Measurements from ENCODE around the gene FGF14.
"Not testable (repeated sequence)": the region's sequence is repeated elsewhere in the genome, so short reads cannot be mapped to it uniquely, and the experiment has no call there.

FGF14 gene

DNA sequence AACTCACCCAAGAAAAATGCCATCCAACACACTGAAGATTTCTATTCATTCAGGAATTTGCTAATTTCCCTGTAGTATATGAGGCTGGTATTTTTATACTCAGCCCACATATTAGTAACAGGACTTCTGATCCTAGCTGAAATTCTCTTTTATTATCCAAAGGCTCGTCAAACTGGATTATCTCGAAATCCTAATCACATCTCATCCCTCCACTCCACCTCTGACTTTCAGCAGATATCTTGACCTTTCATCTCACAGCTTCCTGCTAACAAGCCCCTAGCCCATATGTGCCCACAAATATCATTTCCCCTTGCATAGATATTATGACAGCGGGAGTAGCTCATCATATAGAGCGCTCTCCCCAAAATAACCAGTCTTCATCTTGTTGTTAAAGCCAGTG lies 279.7 kb downstream of the FGF14 start:
- no peak for DNase-seq

DNA sequence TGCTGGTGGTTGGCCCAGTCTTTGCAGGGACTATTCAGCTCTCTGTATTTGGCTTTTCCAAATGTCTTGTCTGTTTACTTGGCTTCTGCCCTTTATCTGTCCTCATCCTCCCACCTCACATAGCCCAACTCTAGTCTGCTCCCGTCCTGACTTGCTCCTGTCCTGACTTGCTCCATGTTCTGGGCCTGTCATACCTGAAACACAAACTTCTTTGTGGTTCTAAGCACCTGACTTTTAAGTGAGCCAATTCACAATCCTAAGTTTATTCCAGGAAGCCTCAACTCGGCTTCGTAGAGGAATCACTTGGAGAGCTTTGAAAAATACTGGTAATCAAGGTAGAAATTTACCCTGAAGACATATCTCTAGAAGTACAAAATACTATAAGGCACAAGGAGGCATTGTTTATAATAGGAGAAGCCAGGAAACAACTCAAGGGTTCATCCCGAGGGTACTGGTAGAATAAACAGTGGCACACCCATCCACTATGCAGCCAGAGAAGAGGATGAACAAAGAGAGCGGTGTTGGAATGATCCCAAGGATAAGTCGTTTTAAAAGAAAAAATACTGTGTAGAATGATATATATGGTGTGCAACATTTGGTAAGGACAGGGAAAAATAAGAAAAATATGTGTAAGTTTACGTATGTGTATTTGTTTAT lies 284.5 kb downstream of the FGF14 start:
- no peak for DNase-seq

DNA sequence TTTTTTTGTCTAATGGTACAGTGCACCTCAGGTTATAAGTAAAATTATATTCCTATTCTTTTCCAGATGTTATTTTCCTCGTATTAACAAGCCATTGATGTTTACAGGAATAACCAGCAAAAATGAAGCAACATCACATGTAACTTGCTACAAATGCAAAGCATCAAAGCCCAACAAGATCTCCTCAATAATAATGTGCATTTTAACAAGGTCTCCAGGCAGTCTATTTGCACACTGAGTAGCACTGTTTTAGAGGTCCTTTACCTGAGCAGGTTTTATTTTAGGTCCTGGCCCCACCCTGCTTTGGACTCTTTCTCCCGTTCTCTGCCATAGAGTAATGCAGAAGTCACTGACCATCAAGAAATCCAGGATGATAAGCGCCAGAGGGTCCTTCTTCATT lies 298.4 kb downstream of the FGF14 start:
- no peak for DNase-seq

DNA sequence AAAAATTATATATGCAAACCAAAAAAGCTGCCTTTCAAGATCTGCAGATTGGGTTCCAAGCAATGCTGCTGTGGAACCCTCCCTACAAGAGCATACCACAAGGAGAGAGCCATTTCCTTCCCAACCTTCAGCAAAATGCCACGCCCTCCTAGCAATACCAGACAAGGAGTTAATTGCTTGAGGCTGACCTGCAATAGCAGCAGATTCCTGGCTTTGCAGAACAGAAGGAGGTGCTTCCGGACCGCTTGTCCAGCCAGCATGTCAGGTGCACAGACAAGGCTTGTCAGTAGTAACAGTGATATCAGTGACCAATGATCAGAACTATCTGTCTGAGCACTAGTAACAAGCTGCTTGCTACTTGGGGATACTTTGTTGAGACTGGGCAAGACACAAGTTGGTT lies 301.6 kb downstream of the FGF14 start:
- no peak for DNase-seq

DNA sequence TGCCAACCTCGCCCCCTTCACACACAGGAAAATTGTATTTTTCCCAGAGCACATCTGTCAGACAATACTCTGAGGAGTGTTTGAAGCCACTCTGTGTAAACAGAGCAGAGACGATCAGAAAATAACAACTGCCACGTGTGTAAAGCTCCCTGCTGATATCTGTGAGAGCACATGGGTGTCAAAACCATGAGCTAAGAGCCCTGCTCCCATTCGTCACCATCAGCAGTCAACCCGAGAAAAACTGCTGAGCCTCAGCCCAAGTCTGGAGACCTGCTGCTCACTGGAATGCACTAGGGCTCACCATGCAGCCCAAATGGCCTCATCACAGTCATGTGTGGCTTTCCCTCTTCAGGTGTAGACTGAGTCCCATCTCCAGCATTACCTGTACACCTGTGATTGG lies 304.1 kb downstream of the FGF14 start:
- no peak for DNase-seq

- not testable (repeated sequence) for DNase-seq
Observed at GRCh38 chr13:102093288-102093687, 308.6 kb downstream of the FGF14 start.

- no peak for DNase-seq
Observed at GRCh38 chr13:102091231-102091630, 310.6 kb downstream of the FGF14 start.

- no peak for DNase-seq
Observed at GRCh38 chr13:102090532-102090931, 311.3 kb downstream of the FGF14 start.

- DNase-seq, result no peak
Observed at GRCh38 chr13:102089722-102090121, 312.1 kb downstream of the FGF14 start.

- DNase-seq, result no peak
Observed at GRCh38 chr13:102089177-102089576, 312.7 kb downstream of the FGF14 start.

- DNase-seq, result no peak
Observed at GRCh38 chr13:102073251-102073650, 328.6 kb downstream of the FGF14 start.

DNA sequence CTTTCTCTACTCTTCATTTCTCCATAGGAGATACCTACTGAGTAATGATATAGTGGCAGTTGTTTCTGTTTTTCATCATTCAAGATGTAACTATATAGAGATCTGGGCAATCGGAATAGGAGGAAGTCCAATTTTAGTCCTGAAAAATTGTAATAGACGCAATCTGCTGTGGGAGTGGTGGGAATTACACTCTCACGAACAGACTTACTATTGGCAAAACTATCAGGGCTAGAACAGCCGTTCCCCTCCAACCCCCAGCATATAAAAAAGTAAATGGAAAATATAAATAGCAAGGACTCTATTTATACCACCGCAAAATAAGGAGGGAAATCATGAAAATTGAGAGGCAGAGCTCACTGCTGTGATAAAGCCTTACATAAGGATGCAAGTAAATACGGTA lies 330.1 kb downstream of the FGF14 start:
- DNase-seq, result no peak

- not testable (repeated sequence) for DNase-seq
Observed at GRCh38 chr13:102068323-102068722, 333.5 kb downstream of the FGF14 start.

DNA sequence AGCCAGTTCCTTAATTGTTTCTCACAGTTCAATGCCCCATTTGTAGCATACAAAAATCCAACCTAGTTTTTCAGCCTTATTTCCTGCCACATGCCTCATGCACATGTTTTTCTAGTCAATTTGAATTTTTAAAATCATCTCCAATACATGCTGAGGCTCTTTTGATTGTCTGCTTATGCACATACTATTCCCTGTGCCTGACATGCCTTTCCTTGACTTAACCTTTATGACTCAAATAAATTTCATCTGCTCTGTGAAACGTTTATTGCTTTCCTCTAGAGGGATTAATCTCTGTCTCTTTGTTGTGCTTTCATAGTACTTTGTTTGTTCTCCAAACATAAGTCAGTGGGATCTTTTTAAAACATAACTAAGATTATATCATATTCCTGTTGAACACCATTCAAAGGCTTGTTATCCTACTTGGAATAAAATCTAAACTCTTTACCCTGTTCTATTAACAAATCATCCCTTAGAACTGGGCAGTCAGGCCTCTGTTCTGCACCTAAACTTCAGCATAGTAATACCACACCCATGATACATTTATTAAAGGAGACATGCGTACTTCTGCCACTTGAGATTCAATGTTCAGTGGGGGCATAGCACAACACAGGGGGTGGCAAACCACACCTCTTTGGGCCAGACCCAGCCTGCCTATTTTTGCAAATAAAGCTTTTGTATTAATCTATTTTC lies 346.6 kb downstream of the FGF14 start:
- DNase-seq, result no peak

GRCh38 chr13:102049853-102050252 lies 352.0 kb downstream of the FGF14 start:
- no peak for DNase-seq

DNA sequence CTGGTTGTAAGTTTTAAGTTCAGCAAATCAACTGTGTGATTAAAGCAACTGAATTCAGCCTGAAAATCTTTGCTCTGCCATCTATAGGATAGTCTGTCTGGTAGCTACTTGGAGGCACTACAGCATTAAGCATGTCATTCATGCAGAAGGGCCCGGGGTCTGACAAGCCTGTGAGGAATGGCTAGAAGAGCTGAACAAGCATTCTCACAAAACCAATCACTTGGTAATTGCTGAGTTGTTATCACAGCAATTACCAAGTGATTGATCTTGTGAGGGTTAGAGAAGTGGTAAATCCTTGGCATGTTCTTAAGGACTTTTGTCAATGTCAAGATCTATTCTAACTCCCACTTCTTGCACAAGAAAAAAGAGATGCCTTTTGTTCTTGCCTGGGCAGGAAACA lies 356.1 kb downstream of the FGF14 start:
- DNase-seq, result no peak

- DNase-seq, result no peak
Observed at GRCh38 chr13:102042746-102043145, 359.1 kb downstream of the FGF14 start.

GRCh38 chr13:102041544-102041943 lies 360.3 kb downstream of the FGF14 start:
- DNase-seq, result no peak

DNA sequence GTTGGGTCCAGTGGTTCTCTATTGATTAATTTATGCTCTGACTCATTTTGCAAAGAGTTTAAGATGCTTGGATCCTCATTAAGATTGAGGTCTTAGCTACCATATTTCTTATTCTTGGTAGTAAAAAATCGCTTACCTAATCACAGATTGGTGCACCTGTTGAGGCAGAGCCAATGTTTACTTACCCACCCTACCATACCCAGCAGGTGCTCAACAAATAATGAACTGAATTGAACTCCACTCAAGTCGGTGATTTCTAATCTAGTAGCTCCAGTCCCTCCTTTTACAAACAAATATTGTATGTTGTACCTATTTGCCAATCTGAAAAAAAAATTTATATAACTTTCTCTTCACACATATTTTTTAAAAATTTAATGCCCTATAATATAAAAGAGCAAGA lies 361.0 kb downstream of the FGF14 start:
- DNase-seq, result no peak

GRCh38 chr13:102039264-102039663 lies 362.6 kb downstream of the FGF14 start:
- no peak for DNase-seq

GRCh38 chr13:102038787-102039186 lies 363.1 kb downstream of the FGF14 start:
- no peak for DNase-seq

DNA sequence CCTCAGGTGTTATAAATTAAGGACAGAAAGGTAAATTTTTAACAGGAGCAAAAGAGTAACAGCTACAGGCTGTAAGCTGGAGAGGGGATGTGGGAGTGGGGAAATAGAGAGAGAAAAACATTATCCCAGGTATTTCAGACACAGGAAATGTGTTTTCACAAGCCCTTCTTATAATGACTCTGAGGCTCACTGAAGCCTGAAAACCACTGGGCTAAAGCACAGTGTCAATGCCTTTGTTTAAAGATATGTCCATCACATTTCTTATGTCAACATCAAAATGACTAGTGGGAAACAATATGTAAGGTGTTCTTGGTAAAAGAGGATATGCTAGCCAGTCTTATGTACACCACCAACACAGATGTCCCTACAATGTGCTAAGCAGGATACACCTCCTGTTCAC lies 365.9 kb downstream of the FGF14 start:
- DNase-seq, result no peak

- DNase-seq, result no peak
Observed at GRCh38 chr13:102033857-102034331, 368.0 kb downstream of the FGF14 start.

DNA sequence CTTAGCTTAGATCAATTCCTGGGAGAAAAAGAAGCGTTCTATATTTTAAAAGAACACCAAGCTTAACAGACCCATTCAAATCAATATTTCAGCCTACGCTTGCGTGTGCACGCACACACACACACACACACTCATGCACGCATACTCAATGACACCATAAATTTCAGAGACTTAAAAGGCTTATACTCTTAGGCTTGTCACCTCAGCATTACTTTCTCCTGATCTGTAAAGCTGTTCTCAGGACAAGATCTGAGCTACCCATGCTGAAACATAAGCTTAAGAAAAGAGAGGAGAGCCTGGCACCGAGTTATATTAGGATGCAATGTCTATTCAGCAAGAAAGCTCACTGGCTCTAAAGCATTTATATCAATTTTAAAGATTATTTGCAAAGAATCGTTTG lies 368.5 kb downstream of the FGF14 start:
- DNase-seq, result no peak

GRCh38 chr13:102028868-102029267 lies 373.0 kb downstream of the FGF14 start:
- DNase-seq, result no peak

Data from activated naive CD4-positive, alpha-beta T cell (primary cell).